Jurkat, Clone E6-1 (cell line): ENCODE results near the gene LYG2.
"Not testable (repeated sequence)": the region's sequence is repeated elsewhere in the genome, so short reads cannot be mapped to it uniquely, and the experiment has no call there.

ENCODE experiments used
- DNase-seq: peaks from one replicate; pipeline ENCODE4 v3.0.0-alpha.2; 2011; ENCODE audit warnings: low read depth, low spot score
- H3K4me3 ChIP-seq: 2 replicates; pipeline ENCODE4 v1.5.1; 2011; ENCODE audit warnings: mild to moderate bottlenecking, low read length, control low read depth, moderate library complexity

The LYG2 gene

GRCh38 chr2:99216096-99216495, 39.4 kb downstream of the LYG2 start:
- no peak for DNase-seq
- no peak overlapping the region for H3K4me3 ChIP-seq

GRCh38 chr2:99205491-99205890, 50.0 kb downstream of the LYG2 start:
- DNase-seq, result no peak

GRCh38 chr2:99201959-99202678, 53.3 kb downstream of the LYG2 start:
- no peak overlapping the region for H3K4me3 ChIP-seq
- no peak for DNase-seq

More at GRCh38 chr2:99205491-99205890, 50.0 kb downstream of the LYG2 start:
- H3K4me3 ChIP-seq, result no peak overlapping the region

- H3K4me3 ChIP-seq, result no peak overlapping the region
- no peak for DNase-seq
Measured at GRCh38 chr2:99200076-99200800, 55.2 kb downstream of the LYG2 start.

- H3K4me3 ChIP-seq, result no peak overlapping the region
- no peak for DNase-seq
Measured at GRCh38 chr2:99198103-99198841, 57.2 kb downstream of the LYG2 start.

- DNase-seq, H3K4me3 ChIP-seq: not testable (repeated sequence)
Measured at GRCh38 chr2:99192364-99192763, 63.1 kb downstream of the LYG2 start.
